ENCODE results near the gene CAMK2G.

GRCh38 chr10:73773152-73773879, 101.0 kb downstream of the CAMK2G start:
- TF ChIP-seq EZH2phosphoT487 (IDR thresholded peaks at IDR 0.05) = no peak
- no peak for TF ChIP-seq CTCF (IDR thresholded peaks at IDR 0.05)
- no peak for TF ChIP-seq EZH2 (IDR thresholded peaks at IDR 0.05)

All from neural progenitor cell (in vitro differentiated cells).